GM04504 (cell line): ENCODE measurements around the gene OPN1MW3.
"Not testable (repeated sequence)": the region's sequence is repeated elsewhere in the genome, so short reads cannot be mapped to it uniquely, and the experiment has no call there.

Source experiments
- DNase-seq: peaks from one replicate; pipeline ENCODE4 v3.0.0-alpha.2; 2012; ENCODE audit warnings: low read depth

The OPN1MW3 gene

GRCh38 chrX:154257282-154257681 is at the start of gene OPN1MW3:
TSS of gene OPN1MW3 (plus strand) at chrX:154257582. CDS start at chrX:154257620, 38 bp downstream.
- not testable (repeated sequence) for DNase-seq

DNA sequence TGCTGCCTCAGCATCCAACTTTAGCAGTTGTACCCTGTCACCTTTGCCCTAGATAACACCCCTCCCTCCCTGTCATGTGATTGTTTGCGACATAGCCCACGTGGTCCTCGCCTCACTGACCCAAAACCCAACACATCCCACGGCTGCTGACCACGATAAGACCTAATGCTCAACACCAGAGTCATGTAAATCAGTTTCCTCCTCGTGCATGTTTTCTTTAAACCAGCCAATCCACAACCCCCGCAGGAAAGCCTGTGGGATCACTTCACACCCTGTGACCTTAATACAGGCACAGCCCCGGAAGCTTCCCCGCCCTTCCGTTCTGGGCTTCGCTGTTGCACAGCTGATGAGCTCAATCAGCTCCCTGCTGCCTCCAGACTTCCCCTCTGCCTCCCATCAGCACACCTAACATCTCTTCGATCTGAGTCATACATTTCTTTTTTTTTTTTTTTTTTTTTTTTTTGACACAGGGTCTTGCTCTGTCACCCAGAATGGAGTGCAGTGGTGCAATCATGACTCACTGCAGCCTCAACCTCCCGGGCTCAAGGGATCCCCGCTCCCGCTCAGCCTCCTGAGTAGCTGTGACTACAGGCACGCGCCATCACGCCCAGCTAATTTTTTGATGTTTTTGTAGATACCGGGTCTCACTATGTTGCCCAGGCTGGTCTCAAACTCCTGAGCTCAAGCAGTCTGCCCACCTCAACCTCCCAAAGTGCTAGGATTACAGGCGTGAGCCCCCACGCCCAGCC is 47.5 kb upstream of the OPN1MW3 start:
- not testable (repeated sequence) for DNase-seq

DNA sequence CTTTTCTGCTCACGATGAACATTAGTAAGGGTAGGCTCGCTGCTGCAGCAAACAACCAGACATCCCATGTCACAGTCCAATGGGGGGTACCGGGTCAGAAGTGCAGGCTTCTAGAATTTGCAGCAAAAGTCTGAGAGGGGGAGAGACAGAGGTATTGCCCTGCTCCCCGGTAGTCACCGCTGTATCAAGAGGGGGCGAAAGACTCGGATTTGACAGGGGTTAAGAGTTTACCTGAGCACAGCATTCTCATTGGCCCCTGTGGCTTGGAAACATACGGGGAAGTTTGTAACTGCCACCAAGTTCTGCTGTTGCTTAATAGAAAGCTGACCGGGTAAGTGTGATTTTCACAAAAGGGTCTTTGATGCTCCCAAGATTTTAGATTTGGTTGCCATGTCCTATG is 46.3 kb upstream of the OPN1MW3 start:
- not testable (repeated sequence) for DNase-seq

- not testable (repeated sequence) for DNase-seq
These were observed 45.9 kb upstream of the OPN1MW3 start for GRCh38 chrX:154211499-154211898.

GRCh38 chrX:154219456-154219855 is 37.9 kb upstream of the OPN1MW3 start, which contains the start of gene OPN1MW2:
TSS of gene OPN1MW2 (plus strand) at chrX:154219756. CDS start at chrX:154219816, 60 bp downstream.
- not testable (repeated sequence) for DNase-seq

GRCh38 chrX:154225292-154225691 is 32.1 kb upstream of the OPN1MW3 start:
- not testable (repeated sequence) for DNase-seq

DNA sequence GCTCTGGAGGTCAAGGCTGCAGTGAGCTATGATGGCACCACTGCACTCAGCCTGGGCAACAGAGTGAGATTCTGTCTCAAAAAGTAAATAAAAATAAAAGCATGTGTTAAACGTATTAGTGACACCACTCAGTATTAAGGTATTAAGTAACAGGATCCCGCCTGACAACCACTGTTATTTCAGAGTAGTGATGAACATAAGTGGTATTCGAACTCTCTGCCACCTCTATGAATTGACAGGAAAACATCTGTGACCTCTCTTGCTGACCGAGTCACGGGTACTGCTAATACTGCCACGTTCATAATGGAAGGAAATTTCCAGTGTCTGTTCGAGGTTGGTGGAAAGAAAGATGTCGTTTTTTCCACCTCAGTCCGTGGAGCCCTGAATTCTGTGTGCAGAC is 30.7 kb upstream of the OPN1MW3 start:
- not testable (repeated sequence) for DNase-seq

DNA sequence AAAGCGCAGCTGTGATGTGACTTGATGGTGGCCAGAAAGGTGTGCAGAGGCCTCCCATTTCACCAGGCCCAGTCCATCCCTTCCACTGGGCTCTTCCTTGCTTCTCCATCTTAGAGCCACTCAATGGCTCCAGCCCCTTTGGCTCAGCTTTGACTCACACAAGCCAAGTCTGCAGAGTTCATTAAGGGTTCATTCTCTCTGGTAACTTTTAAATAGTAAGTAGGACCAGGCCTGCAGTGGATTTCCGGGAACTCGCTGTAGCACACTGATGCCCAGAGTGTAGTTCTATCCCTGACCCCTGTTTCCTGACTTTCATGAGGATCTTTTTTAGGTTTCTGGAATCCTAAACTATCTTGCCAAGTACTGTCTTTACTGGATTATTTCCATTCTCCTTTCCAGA is 25.9 kb upstream of the OPN1MW3 start:
- DNase-seq, result not testable (repeated sequence)

DNA sequence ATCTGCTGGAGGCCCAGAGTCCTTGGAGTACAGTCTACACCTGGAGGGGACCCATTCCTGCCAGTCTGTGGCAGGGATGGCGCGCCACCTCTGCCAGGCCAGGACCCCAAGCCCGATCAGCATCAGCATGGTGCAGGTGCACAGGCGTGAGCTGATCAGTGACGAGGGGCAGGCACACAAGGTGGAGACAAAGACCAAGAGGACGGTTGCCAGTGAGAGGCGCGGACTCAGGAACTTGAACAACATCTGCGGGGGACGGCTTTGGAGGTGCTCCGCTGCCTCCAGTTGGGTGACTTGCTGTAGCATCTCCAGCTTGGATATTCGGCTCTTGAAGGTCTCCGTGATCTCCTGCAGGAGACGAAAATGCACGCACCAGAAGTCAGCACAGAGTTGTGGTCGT is 23.8 kb upstream of the OPN1MW3 start:
- not testable (repeated sequence) for DNase-seq

- DNase-seq, result not testable (repeated sequence)
These were observed 18.3 kb upstream of the OPN1MW3 start for GRCh38 chrX:154238939-154239559.

DNA sequence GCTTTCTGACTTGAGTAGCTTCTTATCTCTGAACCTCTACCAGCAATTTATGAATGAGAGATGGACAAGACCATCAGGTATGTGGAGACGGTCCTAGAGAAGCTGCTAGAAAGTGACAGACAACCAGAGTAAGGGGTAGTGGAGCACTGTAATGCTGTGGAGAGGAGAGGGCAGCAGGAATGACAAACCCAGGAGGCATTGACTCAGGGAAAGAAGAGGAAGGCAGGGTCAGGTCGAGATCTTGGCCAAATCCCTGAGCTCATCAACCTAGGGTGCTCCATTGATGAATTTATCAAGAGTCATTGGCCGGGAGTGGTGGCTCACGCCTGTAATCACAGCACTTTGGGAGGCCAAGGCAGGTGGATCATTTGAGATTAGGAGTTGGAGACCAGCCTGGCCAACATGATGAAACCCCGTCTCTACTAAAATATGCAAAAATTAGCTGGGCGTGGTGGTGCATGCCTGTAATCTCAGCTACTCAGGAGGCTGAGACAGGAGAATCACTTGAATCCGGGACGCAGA is 17.3 kb upstream of the OPN1MW3 start:
- not testable (repeated sequence) for DNase-seq

- DNase-seq, result not testable (repeated sequence)
These were observed 9.9 kb upstream of the OPN1MW3 start for GRCh38 chrX:154247377-154248045.

GRCh38 chrX:154248076-154248475 is 9.3 kb upstream of the OPN1MW3 start:
- not testable (repeated sequence) for DNase-seq

DNA sequence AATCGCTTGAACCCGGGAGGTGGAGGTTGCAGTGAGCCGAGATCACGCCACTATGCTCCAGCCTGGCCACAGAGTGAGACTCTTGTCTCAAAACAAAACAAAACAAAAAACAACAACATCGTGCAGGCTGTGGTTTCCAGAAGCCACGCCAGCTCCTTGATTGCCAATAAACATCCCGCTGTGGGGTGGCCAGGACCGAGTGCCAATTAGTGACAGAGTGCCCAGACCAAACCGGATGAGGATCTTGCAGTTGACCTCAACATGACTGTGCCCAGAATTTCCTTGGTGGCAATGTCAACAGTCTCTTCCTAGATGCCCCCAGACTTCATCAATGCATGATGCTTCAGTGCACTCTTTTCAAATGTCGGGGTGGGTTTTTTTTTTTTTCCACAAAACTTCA is 1.3 kb downstream of the OPN1MW3 start:
- DNase-seq, result not testable (repeated sequence)

DNA sequence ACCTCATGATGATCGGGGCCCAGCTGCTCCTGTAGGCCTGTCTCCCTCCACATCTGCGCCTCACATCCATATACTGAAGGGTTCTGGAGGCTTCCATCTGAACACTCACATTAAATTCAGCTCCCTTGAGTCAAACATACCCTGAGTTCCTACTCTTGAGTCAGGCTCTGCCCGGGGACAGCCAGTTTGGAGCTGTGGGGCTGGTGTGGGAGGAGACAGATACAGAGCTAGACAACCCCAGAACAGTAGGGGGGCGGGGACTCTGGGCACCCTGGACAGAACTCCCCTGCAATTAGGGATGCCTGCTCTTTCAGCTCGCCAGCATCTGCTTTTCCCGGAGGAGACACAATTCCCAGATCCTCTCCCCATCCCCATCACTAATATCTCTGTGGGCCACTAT is 5.7 kb downstream of the OPN1MW3 start:
- not testable (repeated sequence) for DNase-seq

DNA sequence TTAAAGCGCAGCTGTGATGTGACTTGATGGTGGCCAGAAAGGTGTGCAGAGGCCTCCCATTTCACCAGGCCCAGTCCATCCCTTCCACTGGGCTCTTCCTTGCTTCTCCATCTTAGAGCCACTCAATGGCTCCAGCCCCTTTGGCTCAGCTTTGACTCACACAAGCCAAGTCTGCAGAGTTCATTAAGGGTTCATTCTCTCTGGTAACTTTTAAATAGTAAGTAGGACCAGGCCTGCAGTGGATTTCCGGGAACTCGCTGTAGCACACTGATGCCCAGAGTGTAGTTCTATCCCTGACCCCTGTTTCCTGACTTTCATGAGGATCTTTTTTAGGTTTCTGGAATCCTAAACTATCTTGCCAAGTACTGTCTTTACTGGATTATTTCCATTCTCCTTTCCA is 11.9 kb downstream of the OPN1MW3 start:
- not testable (repeated sequence) for DNase-seq

GRCh38 chrX:154284489-154285338 is 27.3 kb downstream of the OPN1MW3 start:
- DNase-seq, result not testable (repeated sequence)

- not testable (repeated sequence) for DNase-seq
These were observed 29.0 kb downstream of the OPN1MW3 start for GRCh38 chrX:154286406-154286805.

DNA sequence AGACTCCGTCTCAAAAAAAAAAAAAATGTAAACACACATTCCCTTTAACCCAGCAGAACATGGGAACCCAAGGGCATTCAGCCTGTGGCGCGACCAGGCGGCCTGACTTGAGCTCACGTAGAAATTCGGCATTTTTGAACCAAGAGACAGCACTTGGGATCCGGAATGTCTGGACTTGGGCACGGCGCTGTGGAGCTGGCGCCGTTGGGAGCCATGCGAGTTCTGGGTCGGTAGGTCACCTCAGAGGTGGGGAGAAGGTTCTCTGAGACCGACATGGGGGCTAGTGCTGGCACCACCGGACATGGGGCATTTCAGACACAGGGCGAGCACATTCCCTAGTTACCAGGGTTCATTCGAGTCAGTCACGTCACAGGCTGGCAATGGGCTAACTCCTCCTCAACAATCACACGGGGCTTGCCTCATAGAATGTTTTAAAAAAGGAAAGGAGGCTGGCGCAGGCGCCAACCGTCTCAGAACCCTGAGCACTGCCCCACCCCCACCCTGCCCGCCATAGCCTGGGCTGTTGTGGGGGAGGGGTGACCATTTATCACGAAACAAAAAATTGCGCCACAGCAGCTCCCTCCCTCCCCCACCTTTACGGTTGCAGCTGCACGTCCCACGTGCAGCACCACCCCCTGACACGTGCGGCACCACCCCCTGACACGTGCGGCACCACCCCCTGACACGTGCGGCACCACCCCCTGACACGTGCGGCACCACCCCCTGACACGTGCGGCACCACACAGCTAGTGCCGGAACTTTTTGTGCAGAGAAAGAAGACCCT is 37.6 kb downstream of the OPN1MW3 start, which contains the start of gene TEX28:
Gene TEX28 (minus strand): TSS at position 334 of the 784 bp plus-strand sequence. CDS start 3,007 bp downstream, outside the sequence.
- no peak for DNase-seq

DNA sequence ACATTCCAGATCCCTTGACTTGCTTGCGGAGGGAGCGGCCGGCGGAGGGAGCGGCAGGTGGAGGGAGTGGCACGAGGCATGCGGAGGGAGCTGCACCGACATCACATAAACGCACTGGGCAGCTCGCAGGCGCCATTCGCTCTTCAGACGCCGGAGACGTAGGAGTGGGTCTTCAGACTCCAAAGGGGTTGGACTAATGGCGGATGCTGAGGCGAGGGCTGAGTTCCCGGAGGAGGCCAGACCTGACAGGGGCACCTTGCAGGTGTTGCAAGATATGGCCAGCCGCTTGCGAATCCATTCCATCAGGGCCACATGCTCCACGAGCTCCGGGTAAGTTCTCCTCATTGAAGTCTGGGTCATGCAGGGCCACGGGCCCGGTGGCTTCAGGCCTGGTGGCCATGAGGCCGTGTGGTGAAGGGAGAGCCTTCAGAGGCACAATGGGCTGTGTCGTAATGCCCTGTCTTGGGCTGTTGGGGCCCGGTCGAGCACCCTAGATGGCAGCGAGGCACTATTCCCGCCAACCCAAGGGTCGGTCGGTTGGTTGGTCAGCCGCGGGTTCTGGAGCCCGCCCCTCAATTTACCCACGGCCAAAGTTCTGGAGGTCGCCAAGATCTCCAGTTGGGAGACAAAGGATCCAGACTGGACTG is 38.4 kb downstream of the OPN1MW3 start, which contains the start of gene TKTL1:
Gene TKTL1 (plus strand): TSS at position 132 of the 647 bp plus-strand sequence. CDS start 65 bp downstream, at position 197.
- DNase-seq, result no peak
